GM23338 (cell line): ENCODE data around the gene OBSCN. TPM values are rescaled to one million over a fixed set of nuclear protein-coding genes. Genes with fewer than 3 reads are reported as not detected.

Source experiments
- ATAC-seq: fragments of 200-7000 bp; cut with Tn5 transposase; 3 replicates; pipeline ENCODE4 v1.9.1; 2020
- DNase-seq: peaks from one replicate; pipeline ENCODE4 v3.0.0-alpha.2; 2015; ENCODE audit warnings: low spot score
- H2AFZ ChIP-seq: fragments of 200-600 bp; sonication (generic); 2 replicates; pipeline ENCODE4 v1.8.0; 2016; ENCODE audit warnings: antibody characterized with exemption, mild to moderate bottlenecking, moderate library complexity
- H3F3A ChIP-seq: fragments of 200-600 bp; sonication (generic); replicated peaks from 2 replicates; pipeline ENCODE4 v1.8.0; 2017; ENCODE audit warnings: antibody characterized with exemption, mixed run types, low read depth
- H3K27ac ChIP-seq: fragments of 200-600 bp; sonication (generic); 2 replicates; pipeline ENCODE4 v1.6.1; 2016; ENCODE audit warnings: low read depth
- H3K27me3 ChIP-seq: fragments of 200-600 bp; sonication (generic); 2 replicates; pipeline ENCODE4 v1.8.0; 2016; ENCODE audit warnings: mild to moderate bottlenecking, mixed run types, moderate library complexity; ENCODE audit not compliant: insufficient read depth
- H3K36me3 ChIP-seq: fragments of 200-600 bp; sonication (generic); 2 replicates; pipeline ENCODE4 v1.8.0; 2016; ENCODE audit warnings: mild to moderate bottlenecking; ENCODE audit not compliant: insufficient read depth
- H3K4me1 ChIP-seq: fragments of 200-600 bp; sonication (generic); 2 replicates; pipeline ENCODE4 v1.8.0; 2016; ENCODE audit warnings: mild to moderate bottlenecking, moderate library complexity; ENCODE audit not compliant: insufficient read depth
- H3K4me2 ChIP-seq: fragments of 200-600 bp; sonication (generic); 2 replicates; pipeline ENCODE4 v1.7.1; 2017; ENCODE audit warnings: mixed run types
- H3K4me3 ChIP-seq: fragments of 200-600 bp; sonication (generic); 2 replicates; pipeline ENCODE4 v1.6.1; 2016; ENCODE audit warnings: mixed run types
- H3K79me2 ChIP-seq: fragments of 200-600 bp; sonication (generic); replicated peaks from 2 replicates; pipeline ENCODE4 v1.8.0; 2017; ENCODE audit warnings: mild to moderate bottlenecking; ENCODE audit not compliant: insufficient read depth
- H3K9me2 ChIP-seq: fragments of 200-600 bp; sonication (generic); 2 replicates; pipeline ENCODE4 v1.8.0; 2017; ENCODE audit not compliant: insufficient read depth
- H4K20me1 ChIP-seq: fragments of 200-600 bp; sonication (generic); replicated peaks from 2 replicates; pipeline ENCODE4 v1.8.0; 2017; ENCODE audit warnings: mild to moderate bottlenecking; ENCODE audit not compliant: insufficient read depth
- H3K27ac Mint-ChIP-seq: 2 replicates; pipeline ENCODE4 v1.8.0; 2020; ENCODE audit warnings: inconsistent platforms, mild to moderate bottlenecking, moderate library complexity, mixed read lengths
- H3K27me3 Mint-ChIP-seq: 3 replicates; pipeline ENCODE4 v1.8.0; 2022; ENCODE audit warnings: low read depth, mild to moderate bottlenecking, moderate library complexity, mixed read lengths, inconsistent platforms; ENCODE audit not compliant: insufficient read depth, poor library complexity
- H3K36me3 Mint-ChIP-seq: 3 replicates; pipeline ENCODE4 v1.8.0; 2021; ENCODE audit warnings: low read depth, mild to moderate bottlenecking, inconsistent platforms, moderate library complexity, mixed read lengths
- H3K4me1 Mint-ChIP-seq: 3 replicates; pipeline ENCODE4 v1.8.0; 2020; ENCODE audit warnings: mild to moderate bottlenecking, inconsistent platforms, mixed read lengths
- H3K4me3 Mint-ChIP-seq: 3 replicates; pipeline ENCODE4 v1.8.0; 2021; ENCODE audit warnings: moderate library complexity, mild to moderate bottlenecking, inconsistent platforms, mixed read lengths
- H3K9me3 Mint-ChIP-seq: 3 replicates; pipeline ENCODE4 v1.8.0; 2020; ENCODE audit warnings: moderate library complexity, mild to moderate bottlenecking, inconsistent platforms, mixed read lengths
- EZH2 ChIP-seq: fragments of 200-600 bp; sonication (generic); IDR thresholded peaks from one replicate; pipeline ENCODE4 v1.8.0; 2017; ENCODE audit warnings: antibody characterized with exemption, mild to moderate bottlenecking, low read depth; ENCODE audit not compliant: unreplicated experiment
- NANOG ChIP-seq: IDR thresholded peaks from 2 replicates; pipeline ENCODE4 v1.6.1; 2016; ENCODE audit warnings: antibody characterized with exemption, borderline replicate concordance
- POLR2AphosphoS5 ChIP-seq: IDR thresholded peaks from 2 replicates; pipeline ENCODE4 v1.6.1; 2016; ENCODE audit warnings: antibody characterized with exemption, low read depth
- ZNF331 ChIP-seq: fragments of 250-450 bp; sonication (Bioruptor Pico); IDR thresholded peaks from 2 replicates; pipeline ENCODE4 v1.5.0; 2020; ENCODE audit warnings: low read depth, mild to moderate bottlenecking, moderate library complexity
- polyA plus RNA-seq: library from polyadenylated mRNA; unstranded; fragments of >200 nt; fragmentation: Nextera tagmentation; extraction: Ambion mirVana; gene quantifications from 2 replicates; pipeline ENCODE4 v1.2.1, GENCODE V29; 2016
- total RNA-seq: library from RNA; depleted of rRNA; stranded (reverse); fragments of >200 nt; shearing (Covaris generic); gene quantifications from 2 replicates; pipeline ENCODE4 v1.2.3, GENCODE V29; 2014
- TF ChIP-seq, protein P1 (sequence below): fragments of 250-450 bp; sonication (Bioruptor Pico); IDR thresholded peaks from 2 replicates; pipeline ENCODE4 v1.5.0; 2020; ENCODE audit warnings: mild to moderate bottlenecking, moderate library complexity
- TF ChIP-seq, protein P2 (sequence below): IDR thresholded peaks from 2 replicates; pipeline ENCODE4 v1.6.1; 2016; ENCODE audit warnings: antibody characterized with exemption
- TF ChIP-seq, protein P3 (sequence below), 2 experiments: fragments of 200-600 bp in 1 of 2; sonication (generic) in 1 of 2; conservative IDR thresholded peaks; 2 replicates each; pipeline versions ENCODE4 v1.5.1 to v1.6.1; 2016 to 2017; ENCODE audit warnings: antibody characterized with exemption in 2 of 2, low read depth in 2 of 2, mild to moderate bottlenecking in 2 of 2, moderate library complexity in 1 of 2
- TF ChIP-seq, protein P4 (sequence below): IDR thresholded peaks from one replicate; pipeline ENCODE4 v1.6.1; 2018; ENCODE audit warnings: antibody characterized with exemption; ENCODE audit not compliant: unreplicated experiment

The OBSCN gene
- total and polyA plus RNA-seq, 2 experiments from 2014 or later: 8.4 to 38.5 TPM

DNA sequence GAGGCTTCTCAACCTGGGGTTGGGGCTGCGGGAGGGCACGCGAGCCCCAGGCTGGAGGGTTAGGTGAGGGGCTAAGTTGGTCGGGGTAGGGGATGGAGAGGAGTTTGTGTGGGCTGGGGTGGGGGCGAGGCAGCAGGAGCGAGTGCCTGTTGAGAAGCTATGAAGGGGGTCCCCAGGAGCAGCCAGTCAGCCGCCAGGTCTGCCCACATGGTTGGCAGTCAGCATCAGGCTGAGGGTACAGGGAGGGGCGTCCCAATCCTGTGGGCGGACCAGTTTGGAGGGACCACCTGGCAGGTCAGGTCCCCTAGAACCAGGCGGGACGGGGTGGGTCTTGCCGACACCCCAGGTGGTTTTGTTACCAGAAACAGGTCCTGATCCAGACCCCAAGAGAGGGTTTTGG, 209.2 kb downstream of the OBSCN start:
- no peaks in the 10 kb centered on the region for H3K36me3 Mint-ChIP-seq
- TF ChIP-seq, protein P1, sequence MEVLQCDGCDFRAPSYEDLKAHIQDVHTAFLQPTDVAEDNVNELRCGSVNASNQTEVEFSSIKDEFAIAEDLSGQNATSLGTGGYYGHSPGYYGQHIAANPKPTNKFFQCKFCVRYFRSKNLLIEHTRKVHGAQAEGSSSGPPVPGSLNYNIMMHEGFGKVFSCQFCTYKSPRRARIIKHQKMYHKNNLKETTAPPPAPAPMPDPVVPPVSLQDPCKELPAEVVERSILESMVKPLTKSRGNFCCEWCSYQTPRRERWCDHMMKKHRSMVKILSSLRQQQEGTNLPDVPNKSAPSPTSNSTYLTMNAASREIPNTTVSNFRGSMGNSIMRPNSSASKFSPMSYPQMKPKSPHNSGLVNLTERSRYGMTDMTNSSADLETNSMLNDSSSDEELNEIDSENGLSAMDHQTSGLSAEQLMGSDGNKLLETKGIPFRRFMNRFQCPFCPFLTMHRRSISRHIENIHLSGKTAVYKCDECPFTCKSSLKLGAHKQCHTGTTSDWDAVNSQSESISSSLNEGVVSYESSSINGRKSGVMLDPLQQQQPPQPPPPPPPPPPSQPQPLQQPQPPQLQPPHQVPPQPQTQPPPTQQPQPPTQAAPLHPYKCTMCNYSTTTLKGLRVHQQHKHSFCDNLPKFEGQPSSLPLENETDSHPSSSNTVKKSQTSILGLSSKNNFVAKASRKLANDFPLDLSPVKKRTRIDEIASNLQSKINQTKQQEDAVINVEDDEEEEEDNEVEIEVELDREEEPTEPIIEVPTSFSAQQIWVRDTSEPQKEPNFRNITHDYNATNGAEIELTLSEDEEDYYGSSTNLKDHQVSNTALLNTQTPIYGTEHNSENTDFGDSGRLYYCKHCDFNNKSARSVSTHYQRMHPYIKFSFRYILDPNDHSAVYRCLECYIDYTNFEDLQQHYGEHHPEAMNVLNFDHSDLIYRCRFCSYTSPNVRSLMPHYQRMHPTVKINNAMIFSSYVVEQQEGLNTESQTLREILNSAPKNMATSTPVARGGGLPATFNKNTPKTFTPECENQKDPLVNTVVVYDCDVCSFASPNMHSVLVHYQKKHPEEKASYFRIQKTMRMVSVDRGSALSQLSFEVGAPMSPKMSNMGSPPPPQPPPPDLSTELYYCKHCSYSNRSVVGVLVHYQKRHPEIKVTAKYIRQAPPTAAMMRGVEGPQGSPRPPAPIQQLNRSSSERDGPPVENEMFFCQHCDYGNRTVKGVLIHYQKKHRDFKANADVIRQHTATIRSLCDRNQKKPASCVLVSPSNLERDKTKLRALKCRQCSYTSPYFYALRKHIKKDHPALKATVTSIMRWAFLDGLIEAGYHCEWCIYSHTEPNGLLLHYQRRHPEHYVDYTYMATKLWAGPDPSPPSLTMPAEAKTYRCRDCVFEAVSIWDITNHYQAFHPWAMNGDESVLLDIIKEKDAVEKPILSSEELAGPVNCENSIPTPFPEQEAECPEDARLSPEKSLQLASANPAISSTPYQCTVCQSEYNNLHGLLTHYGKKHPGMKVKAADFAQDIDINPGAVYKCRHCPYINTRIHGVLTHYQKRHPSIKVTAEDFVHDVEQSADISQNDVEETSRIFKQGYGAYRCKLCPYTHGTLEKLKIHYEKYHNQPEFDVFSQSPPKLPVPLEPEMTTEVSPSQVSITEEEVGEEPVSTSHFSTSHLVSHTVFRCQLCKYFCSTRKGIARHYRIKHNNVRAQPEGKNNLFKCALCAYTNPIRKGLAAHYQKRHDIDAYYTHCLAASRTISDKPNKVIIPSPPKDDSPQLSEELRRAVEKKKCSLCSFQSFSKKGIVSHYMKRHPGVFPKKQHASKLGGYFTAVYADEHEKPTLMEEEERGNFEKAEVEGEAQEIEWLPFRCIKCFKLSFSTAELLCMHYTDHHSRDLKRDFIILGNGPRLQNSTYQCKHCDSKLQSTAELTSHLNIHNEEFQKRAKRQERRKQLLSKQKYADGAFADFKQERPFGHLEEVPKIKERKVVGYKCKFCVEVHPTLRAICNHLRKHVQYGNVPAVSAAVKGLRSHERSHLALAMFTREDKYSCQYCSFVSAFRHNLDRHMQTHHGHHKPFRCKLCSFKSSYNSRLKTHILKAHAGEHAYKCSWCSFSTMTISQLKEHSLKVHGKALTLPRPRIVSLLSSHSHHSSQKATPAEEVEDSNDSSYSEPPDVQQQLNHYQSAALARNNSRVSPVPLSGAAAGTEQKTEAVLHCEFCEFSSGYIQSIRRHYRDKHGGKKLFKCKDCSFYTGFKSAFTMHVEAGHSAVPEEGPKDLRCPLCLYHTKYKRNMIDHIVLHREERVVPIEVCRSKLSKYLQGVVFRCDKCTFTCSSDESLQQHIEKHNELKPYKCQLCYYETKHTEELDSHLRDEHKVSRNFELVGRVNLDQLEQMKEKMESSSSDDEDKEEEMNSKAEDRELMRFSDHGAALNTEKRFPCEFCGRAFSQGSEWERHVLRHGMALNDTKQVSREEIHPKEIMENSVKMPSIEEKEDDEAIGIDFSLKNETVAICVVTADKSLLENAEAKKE: no peak
- peak; percentile 38 for TF ChIP-seq EZH2
- H3K27ac Mint-ChIP-seq: no peak overlapping the region
- H3K27ac ChIP-seq: no peak overlapping the region
- no peaks in the 10 kb centered on the region for H3K9me2 ChIP-seq
- no peaks in the 10 kb centered on the region for H3K36me3 ChIP-seq
- H3K9me3 Mint-ChIP-seq: no peaks in the 10 kb centered on the region
- no peak overlapping the region for H2AFZ ChIP-seq
- H3K27me3 Mint-ChIP-seq: peaks cover 62% of the 10 kb centered on the region
- H3K4me1 Mint-ChIP-seq: peaks cover 21% of the 10 kb centered on the region; the same call in 2 of the 3 replicates
- DNase-seq (no peak), ATAC-seq (peak; percentile 10)
- H3K4me3 ChIP-seq: peak overlapping the region; percentile 72
- peaks cover 17% of the 10 kb centered on the region; the same call in 1 of the 2 replicates for H3K4me1 ChIP-seq
- H3K27me3 ChIP-seq: peaks cover 87% of the 10 kb centered on the region
- 0 out of 2 replicates have a peak, but pooled peaks cover 8% of the 10 kb centered on the region for H3F3A ChIP-seq
- no peaks in the 10 kb centered on the region for H3K79me2 ChIP-seq
- peak overlapping the region; percentile 93 for H3K4me2 ChIP-seq
- peaks cover 4% of the 10 kb centered on the region for H4K20me1 ChIP-seq
- peak overlapping the region; percentile 67 for H3K4me3 Mint-ChIP-seq

DNA sequence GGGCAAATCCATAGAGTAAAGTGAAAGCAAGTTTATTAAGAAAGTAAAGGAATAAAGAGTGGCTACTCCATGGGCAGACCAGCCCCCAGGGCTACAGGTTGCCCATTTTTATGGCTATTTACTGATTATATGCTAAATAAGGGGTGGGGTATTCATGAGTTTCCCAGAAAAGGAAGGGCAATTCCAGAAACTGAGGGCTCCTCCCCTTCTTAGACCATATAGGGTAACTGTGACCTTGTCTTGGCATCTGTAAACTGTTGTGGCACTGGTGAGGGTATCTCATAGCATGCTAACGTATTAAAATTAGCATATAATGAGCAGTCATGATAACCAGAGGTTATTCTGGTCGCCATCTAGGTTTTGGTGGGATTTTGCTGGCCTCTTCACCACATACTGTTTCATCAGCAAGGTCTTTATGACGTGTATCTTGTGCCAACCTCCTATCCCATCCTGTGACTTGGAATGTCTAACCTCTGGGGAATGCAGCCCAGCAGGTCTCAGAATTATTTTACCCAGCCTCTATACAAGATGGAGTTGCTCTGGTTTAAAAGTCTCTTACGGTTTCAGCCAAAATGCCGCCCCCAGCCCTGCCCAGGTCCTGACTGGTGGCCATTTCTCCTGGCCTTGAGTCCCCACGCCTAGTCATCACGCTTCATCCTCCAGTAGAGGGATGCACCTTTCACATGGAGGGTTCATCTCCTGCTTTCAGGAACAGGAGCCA, 209.8 kb downstream of the OBSCN start:
- Histone ChIP-seq H3K4me1 (peaks cover 17% of the 10 kb centered on the region; the same call in 1 of the 2 replicates), H3F3A (0 out of 2 replicates have a peak, but pooled peaks cover 8% of the 10 kb centered on the region), H3K36me3 (no peaks in the 10 kb centered on the region), H3K4me2 (peak overlapping the region; percentile 93), H3K4me3 (peak overlapping the region; percentile 72), H3K9me2 (no peaks in the 10 kb centered on the region), H3K79me2 (no peaks in the 10 kb centered on the region), H2AFZ (no peak overlapping the region), H4K20me1 (peaks cover 4% of the 10 kb centered on the region), H3K27me3 (peaks cover 91% of the 10 kb centered on the region), H3K27ac (no peak overlapping the region)
- Mint-ChIP-seq H3K4me1 (peaks cover 21% of the 10 kb centered on the region; the same call in 2 of the 3 replicates), H3K9me3 (no peaks in the 10 kb centered on the region), H3K36me3 (no peaks in the 10 kb centered on the region), H3K4me3 (peak overlapping the region; percentile 67; the same call in 2 of the 3 replicates), H3K27me3 (peaks cover 62% of the 10 kb centered on the region), H3K27ac (no peak overlapping the region)
- DNase-seq (no peak), ATAC-seq (no peak)
- TF ChIP-seq POLR2AphosphoS5 (no peak), ZNF331 (CRISPR knock-in tag) (no peak), NANOG (no peak)
- TF ChIP-seq, protein P2, sequence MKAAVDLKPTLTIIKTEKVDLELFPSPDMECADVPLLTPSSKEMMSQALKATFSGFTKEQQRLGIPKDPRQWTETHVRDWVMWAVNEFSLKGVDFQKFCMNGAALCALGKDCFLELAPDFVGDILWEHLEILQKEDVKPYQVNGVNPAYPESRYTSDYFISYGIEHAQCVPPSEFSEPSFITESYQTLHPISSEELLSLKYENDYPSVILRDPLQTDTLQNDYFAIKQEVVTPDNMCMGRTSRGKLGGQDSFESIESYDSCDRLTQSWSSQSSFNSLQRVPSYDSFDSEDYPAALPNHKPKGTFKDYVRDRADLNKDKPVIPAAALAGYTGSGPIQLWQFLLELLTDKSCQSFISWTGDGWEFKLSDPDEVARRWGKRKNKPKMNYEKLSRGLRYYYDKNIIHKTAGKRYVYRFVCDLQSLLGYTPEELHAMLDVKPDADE: no peak
- TF ChIP-seq, protein P3, sequence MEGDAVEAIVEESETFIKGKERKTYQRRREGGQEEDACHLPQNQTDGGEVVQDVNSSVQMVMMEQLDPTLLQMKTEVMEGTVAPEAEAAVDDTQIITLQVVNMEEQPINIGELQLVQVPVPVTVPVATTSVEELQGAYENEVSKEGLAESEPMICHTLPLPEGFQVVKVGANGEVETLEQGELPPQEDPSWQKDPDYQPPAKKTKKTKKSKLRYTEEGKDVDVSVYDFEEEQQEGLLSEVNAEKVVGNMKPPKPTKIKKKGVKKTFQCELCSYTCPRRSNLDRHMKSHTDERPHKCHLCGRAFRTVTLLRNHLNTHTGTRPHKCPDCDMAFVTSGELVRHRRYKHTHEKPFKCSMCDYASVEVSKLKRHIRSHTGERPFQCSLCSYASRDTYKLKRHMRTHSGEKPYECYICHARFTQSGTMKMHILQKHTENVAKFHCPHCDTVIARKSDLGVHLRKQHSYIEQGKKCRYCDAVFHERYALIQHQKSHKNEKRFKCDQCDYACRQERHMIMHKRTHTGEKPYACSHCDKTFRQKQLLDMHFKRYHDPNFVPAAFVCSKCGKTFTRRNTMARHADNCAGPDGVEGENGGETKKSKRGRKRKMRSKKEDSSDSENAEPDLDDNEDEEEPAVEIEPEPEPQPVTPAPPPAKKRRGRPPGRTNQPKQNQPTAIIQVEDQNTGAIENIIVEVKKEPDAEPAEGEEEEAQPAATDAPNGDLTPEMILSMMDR (conservative IDR thresholded peaks at IDR 0.05; ENCODE audit: low read depth in 2 of 2): no peak
- TF ChIP-seq, protein P4, sequence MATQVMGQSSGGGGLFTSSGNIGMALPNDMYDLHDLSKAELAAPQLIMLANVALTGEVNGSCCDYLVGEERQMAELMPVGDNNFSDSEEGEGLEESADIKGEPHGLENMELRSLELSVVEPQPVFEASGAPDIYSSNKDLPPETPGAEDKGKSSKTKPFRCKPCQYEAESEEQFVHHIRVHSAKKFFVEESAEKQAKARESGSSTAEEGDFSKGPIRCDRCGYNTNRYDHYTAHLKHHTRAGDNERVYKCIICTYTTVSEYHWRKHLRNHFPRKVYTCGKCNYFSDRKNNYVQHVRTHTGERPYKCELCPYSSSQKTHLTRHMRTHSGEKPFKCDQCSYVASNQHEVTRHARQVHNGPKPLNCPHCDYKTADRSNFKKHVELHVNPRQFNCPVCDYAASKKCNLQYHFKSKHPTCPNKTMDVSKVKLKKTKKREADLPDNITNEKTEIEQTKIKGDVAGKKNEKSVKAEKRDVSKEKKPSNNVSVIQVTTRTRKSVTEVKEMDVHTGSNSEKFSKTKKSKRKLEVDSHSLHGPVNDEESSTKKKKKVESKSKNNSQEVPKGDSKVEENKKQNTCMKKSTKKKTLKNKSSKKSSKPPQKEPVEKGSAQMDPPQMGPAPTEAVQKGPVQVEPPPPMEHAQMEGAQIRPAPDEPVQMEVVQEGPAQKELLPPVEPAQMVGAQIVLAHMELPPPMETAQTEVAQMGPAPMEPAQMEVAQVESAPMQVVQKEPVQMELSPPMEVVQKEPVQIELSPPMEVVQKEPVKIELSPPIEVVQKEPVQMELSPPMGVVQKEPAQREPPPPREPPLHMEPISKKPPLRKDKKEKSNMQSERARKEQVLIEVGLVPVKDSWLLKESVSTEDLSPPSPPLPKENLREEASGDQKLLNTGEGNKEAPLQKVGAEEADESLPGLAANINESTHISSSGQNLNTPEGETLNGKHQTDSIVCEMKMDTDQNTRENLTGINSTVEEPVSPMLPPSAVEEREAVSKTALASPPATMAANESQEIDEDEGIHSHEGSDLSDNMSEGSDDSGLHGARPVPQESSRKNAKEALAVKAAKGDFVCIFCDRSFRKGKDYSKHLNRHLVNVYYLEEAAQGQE: no peak
